ENCODE measurements around the gene RNLS.

DNA sequence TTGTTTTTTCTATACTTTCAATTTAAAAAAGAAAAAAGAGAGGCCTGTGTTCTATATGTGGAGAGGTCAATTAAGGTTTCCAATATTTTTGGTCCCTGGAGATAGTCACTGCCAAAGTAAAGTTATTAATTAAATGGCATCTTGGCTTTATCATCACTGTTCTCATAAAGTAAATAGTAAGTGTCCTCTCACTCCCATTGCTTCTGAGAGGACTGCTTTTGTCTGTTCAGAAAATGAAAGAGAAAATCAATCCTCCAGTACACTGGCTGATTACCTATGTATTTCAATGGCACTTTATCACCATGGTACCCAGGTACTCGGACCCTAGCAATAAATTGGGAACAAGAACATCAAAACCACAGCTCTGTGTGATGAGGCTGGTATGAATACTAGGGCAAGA, 94.0 kb downstream of the RNLS start:
- TF ChIP-seq, protein P1, sequence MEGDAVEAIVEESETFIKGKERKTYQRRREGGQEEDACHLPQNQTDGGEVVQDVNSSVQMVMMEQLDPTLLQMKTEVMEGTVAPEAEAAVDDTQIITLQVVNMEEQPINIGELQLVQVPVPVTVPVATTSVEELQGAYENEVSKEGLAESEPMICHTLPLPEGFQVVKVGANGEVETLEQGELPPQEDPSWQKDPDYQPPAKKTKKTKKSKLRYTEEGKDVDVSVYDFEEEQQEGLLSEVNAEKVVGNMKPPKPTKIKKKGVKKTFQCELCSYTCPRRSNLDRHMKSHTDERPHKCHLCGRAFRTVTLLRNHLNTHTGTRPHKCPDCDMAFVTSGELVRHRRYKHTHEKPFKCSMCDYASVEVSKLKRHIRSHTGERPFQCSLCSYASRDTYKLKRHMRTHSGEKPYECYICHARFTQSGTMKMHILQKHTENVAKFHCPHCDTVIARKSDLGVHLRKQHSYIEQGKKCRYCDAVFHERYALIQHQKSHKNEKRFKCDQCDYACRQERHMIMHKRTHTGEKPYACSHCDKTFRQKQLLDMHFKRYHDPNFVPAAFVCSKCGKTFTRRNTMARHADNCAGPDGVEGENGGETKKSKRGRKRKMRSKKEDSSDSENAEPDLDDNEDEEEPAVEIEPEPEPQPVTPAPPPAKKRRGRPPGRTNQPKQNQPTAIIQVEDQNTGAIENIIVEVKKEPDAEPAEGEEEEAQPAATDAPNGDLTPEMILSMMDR (IDR thresholded peaks at IDR 0.05 in 2 of 3, conservative IDR thresholded peaks at IDR 0.05 in 1 of 3; ENCODE audit: borderline replicate concordance in 1 of 3, insufficient read depth in 1 of 3, low read depth in 2 of 3, low read length in 2 of 3): no peak
- no peak for TF ChIP-seq EZH2 (IDR thresholded peaks at IDR 0.05)
- TF ChIP-seq EZH2phosphoT487 (IDR thresholded peaks at IDR 0.05; ENCODE audit: borderline replicate concordance): no peak
- TF ChIP-seq, protein P2, sequence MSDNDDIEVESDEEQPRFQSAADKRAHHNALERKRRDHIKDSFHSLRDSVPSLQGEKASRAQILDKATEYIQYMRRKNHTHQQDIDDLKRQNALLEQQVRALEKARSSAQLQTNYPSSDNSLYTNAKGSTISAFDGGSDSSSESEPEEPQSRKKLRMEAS (IDR thresholded peaks at IDR 0.05): no peak
- TF ChIP-seq JUND (IDR thresholded peaks at IDR 0.05): no peak
- TF ChIP-seq CEBPB (IDR thresholded peaks at IDR 0.05; ENCODE audit: low read depth): no peak
- TF ChIP-seq POLR2A (IDR thresholded peaks at IDR 0.05; ENCODE audit: borderline replicate concordance, extremely low read depth, insufficient read depth, insufficient read length): no peak

Data from HCT116 (cell line).